ENCODE data around the gene INPPL1. TPM values are rescaled to one million over a fixed set of nuclear protein-coding genes. Genes with fewer than 3 reads are reported as not detected.

Gene INPPL1
- total and polyA plus RNA-seq, 2 donors (not counting 3 experiments of a cell fraction or from before 2014, with no cell fraction given), result 125 to 184 TPM

DNA sequence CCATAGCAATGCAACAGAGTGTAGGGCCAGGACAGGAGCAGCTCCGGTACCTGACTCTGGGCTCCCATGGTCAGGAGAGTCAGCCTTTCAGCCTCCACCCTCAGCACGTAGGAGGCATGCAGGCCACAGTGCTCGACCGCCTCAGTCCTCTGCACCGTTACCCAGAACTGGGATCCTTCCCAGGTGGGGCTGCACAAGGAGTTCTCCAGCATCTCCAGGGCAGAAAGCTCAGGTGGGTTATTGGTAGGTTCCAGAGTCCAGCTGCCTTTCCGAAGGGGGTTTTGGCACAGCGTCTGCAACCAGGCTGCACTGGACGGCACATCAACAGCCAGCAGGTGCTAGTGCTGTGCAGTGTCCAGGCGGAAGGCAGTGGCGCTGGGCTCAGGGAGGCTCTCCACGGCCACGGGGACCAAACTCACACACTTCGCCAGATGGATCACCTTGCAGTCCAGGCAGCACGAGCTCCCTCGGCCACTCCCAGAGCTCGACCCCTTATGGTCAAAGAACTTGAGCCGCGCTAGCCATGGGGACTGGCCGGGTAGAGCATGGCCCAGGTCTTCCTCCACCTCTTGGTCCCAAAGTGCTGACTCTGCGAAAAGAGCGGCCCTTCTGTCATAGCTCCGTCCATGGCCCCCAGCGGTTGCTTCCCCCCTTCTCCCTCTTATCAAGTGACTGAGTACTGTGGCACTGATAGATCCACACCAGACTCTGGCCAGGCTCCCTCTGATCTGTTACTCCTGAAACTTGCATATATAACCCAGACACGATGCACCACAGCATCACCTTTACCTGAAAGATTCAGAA is 26.3 kb downstream of the INPPL1 start:
- FAIRE-seq, result no peak
- no peaks in the 10 kb centered on the region for H3K9me3 ChIP-seq (replicated peaks; ENCODE audit: control insufficient read depth, insufficient read depth, low read length)
- BruUV-seq (replicated peaks), result no TSS peak
- H3K4me3 ChIP-seq (replicated peaks in 1 of 3; ENCODE audit: insufficient read depth in 1 of 3, low read depth in 1 of 3, low read length in 3 of 3), result no peak overlapping the region
- intact Hi-C loops (cut with micrococcal nuclease), result no loop called here
- peaks cover 33 to 45% of the 10 kb centered on the region in 2 experiments for H3K27me3 ChIP-seq (ENCODE audit: control insufficient read depth in 2 of 2, insufficient read depth in 2 of 2, low read length in 2 of 2)
- no peak for DNase-seq (ENCODE audit: low read depth, low spot score)
- H3K79me2 ChIP-seq (ENCODE audit: control insufficient read depth, insufficient read depth, low read length), result no peaks in the 10 kb centered on the region
- POLR2A ChIA-PET, result no interaction called here
- dilution Hi-C loops (cut with MboI; ENCODE audit: extremely low pct_ligation_motif_present, low sequenced_read_pairs), result no loop called here
- no peaks in the 10 kb centered on the region for H3K4me1 ChIP-seq (ENCODE audit: control insufficient read depth, extremely low read depth, insufficient read depth, low read length)
- no peak overlapping the region for H3K9ac ChIP-seq (replicated peaks; ENCODE audit: extremely low read depth, insufficient read depth, low read length)
- H3K9me1 ChIP-seq (replicated peaks; ENCODE audit: control insufficient read depth, extremely low read depth, insufficient read depth, low read length), result no peaks in the 10 kb centered on the region
- H3K36me3 ChIP-seq (ENCODE audit: control insufficient read depth in 2 of 2, extremely low read depth in 1 of 2, insufficient read depth in 2 of 2, low read length in 2 of 2), result no peaks in the 10 kb centered on the region
- no peak for TF ChIP-seq POLR2AphosphoS5 (IDR thresholded peaks at IDR 0.05; ENCODE audit: insufficient read depth, low read depth, low read length)
- TF ChIP-seq EZH2 (IDR thresholded peaks at IDR 0.05; ENCODE audit: borderline replicate concordance, low read depth, low read length, severe bottlenecking), result no peak
- no peak for TF ChIP-seq MAX (IDR thresholded peaks at IDR 0.05; ENCODE audit: insufficient read depth, insufficient read length)
- TF ChIP-seq JUN (IDR thresholded peaks at IDR 0.05; ENCODE audit: borderline replicate concordance, insufficient read depth, insufficient read length, low read depth), result no peak
- no peak for TF ChIP-seq MYC (IDR thresholded peaks at IDR 0.05; ENCODE audit: low read depth, low read length)
- no peak for TF ChIP-seq FOS (IDR thresholded peaks at IDR 0.05; ENCODE audit: borderline replicate concordance, insufficient read depth, low read length)
- TF ChIP-seq POLR2A (IDR thresholded peaks at IDR 0.05; ENCODE audit: low read depth, low read length), result no peak
- TF ChIP-seq, protein P1, sequence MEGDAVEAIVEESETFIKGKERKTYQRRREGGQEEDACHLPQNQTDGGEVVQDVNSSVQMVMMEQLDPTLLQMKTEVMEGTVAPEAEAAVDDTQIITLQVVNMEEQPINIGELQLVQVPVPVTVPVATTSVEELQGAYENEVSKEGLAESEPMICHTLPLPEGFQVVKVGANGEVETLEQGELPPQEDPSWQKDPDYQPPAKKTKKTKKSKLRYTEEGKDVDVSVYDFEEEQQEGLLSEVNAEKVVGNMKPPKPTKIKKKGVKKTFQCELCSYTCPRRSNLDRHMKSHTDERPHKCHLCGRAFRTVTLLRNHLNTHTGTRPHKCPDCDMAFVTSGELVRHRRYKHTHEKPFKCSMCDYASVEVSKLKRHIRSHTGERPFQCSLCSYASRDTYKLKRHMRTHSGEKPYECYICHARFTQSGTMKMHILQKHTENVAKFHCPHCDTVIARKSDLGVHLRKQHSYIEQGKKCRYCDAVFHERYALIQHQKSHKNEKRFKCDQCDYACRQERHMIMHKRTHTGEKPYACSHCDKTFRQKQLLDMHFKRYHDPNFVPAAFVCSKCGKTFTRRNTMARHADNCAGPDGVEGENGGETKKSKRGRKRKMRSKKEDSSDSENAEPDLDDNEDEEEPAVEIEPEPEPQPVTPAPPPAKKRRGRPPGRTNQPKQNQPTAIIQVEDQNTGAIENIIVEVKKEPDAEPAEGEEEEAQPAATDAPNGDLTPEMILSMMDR (IDR thresholded peaks at IDR 0.05; ENCODE audit: extremely low read depth in 1 of 2, insufficient read depth in 1 of 2, low read depth in 1 of 2, low read length in 2 of 2), result no peak
- no peak for TF ChIP-seq GATA2 (IDR thresholded peaks at IDR 0.05; ENCODE audit: insufficient read depth, insufficient read length, low read depth, low read length)
- CTCF ChIA-PET, result no interaction called here
- H3K4me2 ChIP-seq (ENCODE audit: insufficient read depth, low read length), result no peak overlapping the region
- no peaks in the 10 kb centered on the region for H4K20me1 ChIP-seq (replicated peaks; ENCODE audit: control insufficient read depth, extremely low read depth, insufficient read depth, low read length)
- no peak overlapping the region for H3K27ac ChIP-seq (ENCODE audit: insufficient read depth, low read depth, low read length)
- no peak overlapping the region for H2AFZ ChIP-seq (ENCODE audit: low read depth, low read length)

All from endothelial cell of umbilical vein (primary cell).